ENCODE data around the gene PTGR3. TPM values are rescaled to one million over a fixed set of nuclear protein-coding genes. Genes with fewer than 3 reads are reported as not detected.
A peak's percentile ranks its signal among the peaks of the same experiment; 100 is the strongest.

Gene PTGR3, protein sequence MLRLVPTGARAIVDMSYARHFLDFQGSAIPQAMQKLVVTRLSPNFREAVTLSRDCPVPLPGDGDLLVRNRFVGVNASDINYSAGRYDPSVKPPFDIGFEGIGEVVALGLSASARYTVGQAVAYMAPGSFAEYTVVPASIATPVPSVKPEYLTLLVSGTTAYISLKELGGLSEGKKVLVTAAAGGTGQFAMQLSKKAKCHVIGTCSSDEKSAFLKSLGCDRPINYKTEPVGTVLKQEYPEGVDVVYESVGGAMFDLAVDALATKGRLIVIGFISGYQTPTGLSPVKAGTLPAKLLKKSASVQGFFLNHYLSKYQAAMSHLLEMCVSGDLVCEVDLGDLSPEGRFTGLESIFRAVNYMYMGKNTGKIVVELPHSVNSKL
- 10 to 100 TPM; 16.9 to 28.6 TPM for total RNA-seq
- polyA plus RNA-seq = 1 to 10 TPM; 8.8 to 9.4 TPM
- long read RNA-seq, donor 1, full-length matches to known transcripts = 3 of 12 reads
- long read RNA-seq, donor 1, partial matches to known transcripts = 0 of 12 reads
- long read RNA-seq, donor 1, other reads (novel, unspliced or antisense) = 9 of 12 reads
- long read RNA-seq, donor 2, full-length matches to known transcripts = 5 of 8 reads
- long read RNA-seq, donor 2, partial matches to known transcripts = 0 of 8 reads
- long read RNA-seq, donor 2, other reads (novel, unspliced or antisense) = 3 of 8 reads

DNA sequence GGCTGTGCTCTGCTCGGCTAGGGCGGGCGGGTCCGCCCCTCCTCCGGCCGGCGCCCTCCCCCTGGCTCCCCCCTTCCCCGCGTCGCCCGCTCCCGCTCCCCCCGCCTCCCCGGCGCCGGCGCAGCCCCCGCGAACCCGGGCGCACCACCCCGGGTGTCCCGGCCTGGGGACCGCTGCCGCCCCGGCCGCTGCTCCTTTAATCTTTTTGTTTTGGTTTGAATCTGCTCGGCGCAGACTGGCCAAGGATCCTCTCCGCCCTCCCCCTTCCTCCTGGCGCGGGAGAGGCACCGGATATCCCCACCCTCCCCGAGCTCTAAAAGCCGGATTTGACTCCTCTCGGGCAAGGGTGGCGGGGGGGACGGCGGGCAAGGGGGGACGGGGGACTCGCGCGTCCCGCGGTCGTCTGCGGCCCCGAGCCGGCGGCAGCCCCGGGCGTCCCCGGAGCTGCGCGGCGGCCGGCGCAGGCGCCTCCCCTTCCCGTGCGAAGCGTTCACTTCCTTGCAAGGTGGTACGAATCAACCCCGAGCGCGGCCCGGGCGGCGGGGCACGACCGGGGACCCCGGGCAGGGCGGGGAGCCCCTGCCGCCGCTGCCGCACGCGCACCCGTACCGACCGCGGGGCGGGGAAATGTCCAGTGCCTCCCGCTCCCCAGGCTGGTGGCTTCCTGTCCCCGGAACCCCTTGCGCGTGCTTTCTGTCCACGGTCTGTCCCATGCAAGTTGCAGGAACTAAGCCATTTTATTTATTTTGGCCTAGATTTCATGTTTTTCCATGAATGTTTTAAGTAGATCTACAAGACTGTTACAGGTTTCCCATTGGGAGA is at the start of gene PTGR3:
PTGR3 (minus strand) TSS at position 11 of the 822 bp plus-strand sequence. CDS start 81 bp downstream, outside the sequence.
- no peaks in the 10 kb centered on the region for H3K9me3 ChIP-seq (ENCODE audit: control insufficient read depth, low read length)
- peak within 1 kb of the TSS; percentile 70 to 94 for H3K4me3 ChIP-seq (ENCODE audit: low read length in 2 of 2)
- intact Hi-C loops (cut with DNase I) = loop anchor here in 1 of 2 donors (10.0 kb wide), 1 partner anchor 555 kb away; no protein-coding TSS in a partner anchor
- H3K27ac ChIP-seq (ENCODE audit: low read depth in 1 of 2, low read length in 2 of 2) = peak within 1 kb of the TSS; percentile 81 to 98
- 0 to 1% methylated on average over 64 to 88 of the region's 88 CpGs for WGBS, 2 donors
- H3K36me3 ChIP-seq (ENCODE audit: control insufficient read depth in 1 of 2, insufficient read depth in 2 of 2, low read length in 1 of 2) = no peaks in the 10 kb centered on the region
- H3K4me1 ChIP-seq (ENCODE audit: control insufficient read depth in 1 of 2, insufficient read depth in 2 of 2, low read length in 2 of 2) = peaks cover 0 to 4% of the 10 kb centered on the region in 2 donors
- peak; percentile 76 for ATAC-seq (ENCODE audit: low FRiP score)
- H3K27me3 ChIP-seq (ENCODE audit: control insufficient read depth in 1 of 2, insufficient read depth in 2 of 2, low read length in 1 of 2) = no peaks in the 10 kb centered on the region
- DNase-seq = peak; percentile 92

DNA sequence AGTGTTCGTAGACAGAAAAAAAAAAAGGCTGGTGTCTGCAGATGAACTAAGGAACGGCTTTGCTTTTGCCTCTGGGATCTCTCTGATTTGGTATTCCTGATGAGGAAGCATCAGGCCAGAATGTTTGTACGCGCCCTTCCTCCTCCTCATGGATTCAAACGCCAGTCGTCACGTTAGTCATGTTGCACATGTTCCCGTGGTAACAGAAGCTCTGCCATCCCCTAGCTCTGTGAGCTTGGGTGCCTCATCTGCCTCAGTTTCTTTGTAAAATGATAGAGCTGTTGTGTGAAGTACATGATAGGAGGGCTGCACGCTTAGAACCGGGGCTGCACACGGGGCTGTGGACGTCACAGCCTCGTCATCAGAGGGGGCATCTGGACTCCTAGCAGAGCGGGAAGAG is 48.7 kb upstream of the PTGR3 start:
- H3K4me1 ChIP-seq (ENCODE audit: control insufficient read depth in 1 of 2, insufficient read depth in 2 of 2, low read length in 2 of 2) = no peaks in the 10 kb centered on the region
- no peak for ATAC-seq (ENCODE audit: low FRiP score)
- DNase-seq = no peak
- H3K36me3 ChIP-seq (ENCODE audit: control insufficient read depth in 1 of 2, insufficient read depth in 2 of 2, low read length in 1 of 2) = peaks cover 0 to 2% of the 10 kb centered on the region in 2 donors
- H3K27me3 ChIP-seq (ENCODE audit: control insufficient read depth in 1 of 2, insufficient read depth in 2 of 2, low read length in 1 of 2) = no peaks in the 10 kb centered on the region
- H3K27ac ChIP-seq (ENCODE audit: low read depth in 1 of 2, low read length in 2 of 2) = no peak overlapping the region
- 91 to 93% methylated on average over 14 of the region's 14 CpGs for WGBS, 2 donors
- H3K9me3 ChIP-seq (ENCODE audit: control insufficient read depth, low read length) = no peaks in the 10 kb centered on the region
- H3K4me3 ChIP-seq (ENCODE audit: low read length in 2 of 2) = no peak overlapping the region
- intact Hi-C loops (cut with DNase I) = no loop called here

DNA sequence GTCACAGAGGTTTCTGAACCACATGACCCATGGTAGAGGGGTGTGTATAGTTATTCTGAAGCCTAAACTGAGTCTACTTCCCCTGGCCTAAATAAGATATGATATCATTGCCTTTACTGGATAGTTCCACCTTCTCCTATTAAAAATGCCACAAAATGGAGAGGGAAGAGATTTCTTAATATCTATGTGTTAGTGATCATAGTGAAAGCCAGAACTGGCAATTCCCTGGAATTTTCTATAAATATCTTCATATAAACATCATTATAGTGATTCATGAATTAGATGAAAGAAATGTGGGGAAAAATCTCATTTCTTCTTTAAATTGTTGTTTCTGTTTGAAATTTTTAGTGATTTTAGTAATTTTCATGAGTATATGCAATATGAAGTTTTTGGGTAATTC is 47.4 kb upstream of the PTGR3 start:
- H3K36me3 ChIP-seq (ENCODE audit: control insufficient read depth in 1 of 2, insufficient read depth in 2 of 2, low read length in 1 of 2) = peaks cover 0 to 1% of the 10 kb centered on the region in 2 donors
- no peaks in the 10 kb centered on the region for H3K4me1 ChIP-seq (ENCODE audit: control insufficient read depth in 1 of 2, insufficient read depth in 2 of 2, low read length in 2 of 2)

DNA sequence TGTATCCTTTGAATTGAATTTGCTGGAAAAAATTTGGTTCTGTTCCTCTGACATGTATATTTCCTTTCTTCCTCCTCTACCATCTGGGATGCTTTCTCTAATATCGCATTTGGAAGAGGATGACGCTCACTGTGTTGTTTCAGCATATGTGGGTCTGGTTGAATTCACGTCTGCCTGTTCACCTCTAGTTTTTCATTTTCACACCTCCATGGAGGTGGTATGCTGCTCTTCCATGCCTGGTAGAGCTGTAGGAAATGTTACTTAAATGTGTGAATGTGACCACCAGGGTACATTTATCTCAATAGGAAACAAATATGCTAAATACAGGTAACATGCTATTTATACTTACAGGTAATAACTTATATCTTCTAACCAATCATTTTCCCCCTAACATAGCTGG is 46.2 kb upstream of the PTGR3 start:
- Histone ChIP-seq H3K4me3 (ENCODE audit: low read length in 2 of 2) (no peak overlapping the region), H3K27ac (ENCODE audit: low read depth in 1 of 2, low read length in 2 of 2) (no peak overlapping the region), H3K36me3 (ENCODE audit: control insufficient read depth in 1 of 2, insufficient read depth in 2 of 2, low read length in 1 of 2) (no peaks in the 10 kb centered on the region), H3K9me3 (ENCODE audit: control insufficient read depth, low read length) (no peaks in the 10 kb centered on the region), H3K4me1 (ENCODE audit: control insufficient read depth in 1 of 2, insufficient read depth in 2 of 2, low read length in 2 of 2) (no peaks in the 10 kb centered on the region), H3K27me3 (ENCODE audit: control insufficient read depth in 1 of 2, insufficient read depth in 2 of 2, low read length in 1 of 2) (no peaks in the 10 kb centered on the region)
- intact Hi-C loops (cut with DNase I) = no loop called here
- ATAC-seq (ENCODE audit: low FRiP score) (no peak), DNase-seq (no peak)
- 94% methylated on average over 3 of the region's 3 CpGs for WGBS, 2 donors

More for the DNA sequence above, 47.4 kb upstream of the PTGR3 start:
- H3K27me3 ChIP-seq (ENCODE audit: control insufficient read depth in 1 of 2, insufficient read depth in 2 of 2, low read length in 1 of 2) = no peaks in the 10 kb centered on the region
- no peak for DNase-seq
- intact Hi-C loops (cut with DNase I) = no loop called here
- no peaks in the 10 kb centered on the region for H3K9me3 ChIP-seq (ENCODE audit: control insufficient read depth, low read length)
- no peak for ATAC-seq (ENCODE audit: low FRiP score)
- no peak overlapping the region for H3K4me3 ChIP-seq (ENCODE audit: low read length in 2 of 2)
- H3K27ac ChIP-seq (ENCODE audit: low read depth in 1 of 2, low read length in 2 of 2) = no peak overlapping the region

DNA sequence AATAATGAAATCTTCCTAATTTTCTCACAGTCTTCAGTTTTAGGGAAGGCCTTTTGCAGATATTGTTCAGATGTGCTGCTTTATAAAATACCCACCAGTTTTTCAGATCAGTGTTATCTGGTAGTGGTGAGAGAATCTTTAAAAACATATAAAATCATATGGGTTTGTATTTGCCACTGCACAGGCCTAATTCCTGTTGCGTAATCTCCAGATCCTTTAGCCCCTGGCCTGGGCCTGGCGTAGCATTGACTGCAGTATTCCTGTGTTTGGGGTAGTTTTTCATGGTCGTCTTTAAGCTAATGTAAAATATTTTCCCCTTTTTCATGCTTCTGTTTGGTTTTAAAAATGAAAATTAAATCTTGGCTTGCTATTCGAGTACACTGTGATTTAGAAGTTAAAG is 44.8 kb upstream of the PTGR3 start:
- ATAC-seq (ENCODE audit: low FRiP score) = no peak
- no peaks in the 10 kb centered on the region for H3K36me3 ChIP-seq (ENCODE audit: control insufficient read depth in 1 of 2, insufficient read depth in 2 of 2, low read length in 1 of 2)
- intact Hi-C loops (cut with DNase I) = no loop called here
- H3K27me3 ChIP-seq (ENCODE audit: control insufficient read depth in 1 of 2, insufficient read depth in 2 of 2, low read length in 1 of 2) = no peaks in the 10 kb centered on the region
- no peak overlapping the region for H3K4me3 ChIP-seq (ENCODE audit: low read length in 2 of 2)
- no peaks in the 10 kb centered on the region for H3K9me3 ChIP-seq (ENCODE audit: control insufficient read depth, low read length)
- H3K27ac ChIP-seq (ENCODE audit: low read depth in 1 of 2, low read length in 2 of 2) = no peak overlapping the region
- no peaks in the 10 kb centered on the region for H3K4me1 ChIP-seq (ENCODE audit: control insufficient read depth in 1 of 2, insufficient read depth in 2 of 2, low read length in 2 of 2)
- no peak for DNase-seq
- WGBS, 2 donors = 84 to 85% methylated on average over 4 of the region's 4 CpGs

DNA sequence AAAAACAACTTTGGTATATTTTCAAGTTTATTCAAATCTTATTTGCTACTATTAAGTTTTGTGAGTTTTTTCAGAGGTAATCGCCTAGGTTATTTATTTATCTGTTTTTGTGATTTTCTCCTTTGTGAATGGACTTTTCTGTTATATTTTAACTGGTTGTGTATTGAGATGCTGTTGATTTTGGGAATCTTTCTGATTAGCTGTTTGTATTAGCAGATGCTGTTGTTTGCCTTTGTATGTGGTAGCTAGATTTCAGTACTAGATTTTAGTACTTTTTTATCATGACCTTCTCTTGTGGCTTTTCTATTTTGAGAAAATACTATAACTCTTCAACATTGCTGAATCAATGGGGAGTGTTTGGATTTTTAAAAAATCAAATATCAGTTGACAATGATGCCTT is 44.1 kb upstream of the PTGR3 start:
- no peak overlapping the region for H3K4me3 ChIP-seq (ENCODE audit: low read length in 2 of 2)

DNA sequence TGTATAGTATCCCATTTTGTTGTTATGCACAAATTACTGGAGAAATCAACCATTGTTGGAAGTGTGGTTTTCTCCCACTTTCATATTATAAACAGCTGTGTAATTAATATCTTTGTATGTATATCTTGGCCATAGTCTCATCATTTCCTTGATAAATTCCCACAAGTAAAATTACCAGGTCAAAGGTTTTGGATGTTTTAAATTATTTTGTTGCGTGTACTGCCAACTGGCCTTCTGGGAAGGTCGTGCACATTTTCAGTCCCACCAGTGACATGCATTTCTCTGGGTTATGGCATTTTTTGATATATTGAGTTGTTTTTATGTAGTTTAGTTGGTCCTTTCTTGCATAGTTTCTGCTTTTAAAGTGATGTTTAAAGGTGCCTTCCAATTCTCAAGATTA is 43.2 kb upstream of the PTGR3 start:
- intact Hi-C loops (cut with DNase I) = no loop called here
- 73 to 77% methylated on average over 2 of the region's 2 CpGs for WGBS, 2 donors
- H3K27me3 ChIP-seq (ENCODE audit: control insufficient read depth in 1 of 2, insufficient read depth in 2 of 2, low read length in 1 of 2) = no peaks in the 10 kb centered on the region
- no peak overlapping the region for H3K27ac ChIP-seq (ENCODE audit: low read depth in 1 of 2, low read length in 2 of 2)
- DNase-seq = no peak
- no peak for ATAC-seq (ENCODE audit: low FRiP score)
- no peak overlapping the region for H3K4me3 ChIP-seq (ENCODE audit: low read length in 2 of 2)
- H3K4me1 ChIP-seq (ENCODE audit: control insufficient read depth in 1 of 2, insufficient read depth in 2 of 2, low read length in 2 of 2) = no peaks in the 10 kb centered on the region
- no peaks in the 10 kb centered on the region for H3K36me3 ChIP-seq (ENCODE audit: control insufficient read depth in 1 of 2, insufficient read depth in 2 of 2, low read length in 1 of 2)
- no peaks in the 10 kb centered on the region for H3K9me3 ChIP-seq (ENCODE audit: control insufficient read depth, low read length)

More for the DNA sequence above, 44.1 kb upstream of the PTGR3 start:
- H3K27ac ChIP-seq (ENCODE audit: low read depth in 1 of 2, low read length in 2 of 2) = no peak overlapping the region
- ATAC-seq (ENCODE audit: low FRiP score) = no peak
- intact Hi-C loops (cut with DNase I) = no loop called here
- H3K4me1 ChIP-seq (ENCODE audit: control insufficient read depth in 1 of 2, insufficient read depth in 2 of 2, low read length in 2 of 2) = no peaks in the 10 kb centered on the region
- no peaks in the 10 kb centered on the region for H3K36me3 ChIP-seq (ENCODE audit: control insufficient read depth in 1 of 2, insufficient read depth in 2 of 2, low read length in 1 of 2)
- H3K9me3 ChIP-seq (ENCODE audit: control insufficient read depth, low read length) = no peaks in the 10 kb centered on the region
- 94 to 98% methylated on average over 1 of the region's 1 CpG for WGBS, 2 donors
- DNase-seq = no peak
- no peaks in the 10 kb centered on the region for H3K27me3 ChIP-seq (ENCODE audit: control insufficient read depth in 1 of 2, insufficient read depth in 2 of 2, low read length in 1 of 2)

DNA sequence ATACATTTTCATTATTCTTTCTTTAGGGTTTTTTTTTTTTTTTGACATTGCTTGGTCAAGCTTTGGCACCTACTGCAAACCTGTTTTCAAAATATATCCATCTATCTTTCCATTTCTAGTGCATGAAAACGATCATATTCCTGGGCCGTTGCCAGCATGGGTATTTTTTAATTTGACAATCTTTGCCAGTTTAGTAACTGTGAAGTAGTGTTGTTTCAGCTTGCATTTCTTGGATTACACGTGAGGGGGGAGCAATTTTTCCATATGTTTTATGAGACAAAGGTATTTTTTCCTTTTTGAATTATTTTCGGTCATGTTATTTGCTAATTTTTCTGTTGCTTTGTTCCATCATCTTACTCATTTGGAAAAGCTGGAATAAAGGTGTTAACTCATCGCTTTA is 42.5 kb upstream of the PTGR3 start:
- H3K36me3 ChIP-seq (ENCODE audit: control insufficient read depth in 1 of 2, insufficient read depth in 2 of 2, low read length in 1 of 2) = no peaks in the 10 kb centered on the region
- no peak overlapping the region for H3K4me3 ChIP-seq (ENCODE audit: low read length in 2 of 2)
- ATAC-seq (ENCODE audit: low FRiP score) = no peak
- DNase-seq = no peak
- H3K27ac ChIP-seq (ENCODE audit: low read depth in 1 of 2, low read length in 2 of 2) = no peak overlapping the region
- WGBS, 2 donors = 51 to 58% methylated on average over 5 of the region's 5 CpGs
- intact Hi-C loops (cut with DNase I) = no loop called here
- H3K9me3 ChIP-seq (ENCODE audit: control insufficient read depth, low read length) = no peaks in the 10 kb centered on the region
- H3K4me1 ChIP-seq (ENCODE audit: control insufficient read depth in 1 of 2, insufficient read depth in 2 of 2, low read length in 2 of 2) = no peaks in the 10 kb centered on the region
- no peaks in the 10 kb centered on the region for H3K27me3 ChIP-seq (ENCODE audit: control insufficient read depth in 1 of 2, insufficient read depth in 2 of 2, low read length in 1 of 2)

All from aorta (tissue), 5 donors.